ENCODE measurements around the gene BRME1.

BRME1 gene

DNA sequence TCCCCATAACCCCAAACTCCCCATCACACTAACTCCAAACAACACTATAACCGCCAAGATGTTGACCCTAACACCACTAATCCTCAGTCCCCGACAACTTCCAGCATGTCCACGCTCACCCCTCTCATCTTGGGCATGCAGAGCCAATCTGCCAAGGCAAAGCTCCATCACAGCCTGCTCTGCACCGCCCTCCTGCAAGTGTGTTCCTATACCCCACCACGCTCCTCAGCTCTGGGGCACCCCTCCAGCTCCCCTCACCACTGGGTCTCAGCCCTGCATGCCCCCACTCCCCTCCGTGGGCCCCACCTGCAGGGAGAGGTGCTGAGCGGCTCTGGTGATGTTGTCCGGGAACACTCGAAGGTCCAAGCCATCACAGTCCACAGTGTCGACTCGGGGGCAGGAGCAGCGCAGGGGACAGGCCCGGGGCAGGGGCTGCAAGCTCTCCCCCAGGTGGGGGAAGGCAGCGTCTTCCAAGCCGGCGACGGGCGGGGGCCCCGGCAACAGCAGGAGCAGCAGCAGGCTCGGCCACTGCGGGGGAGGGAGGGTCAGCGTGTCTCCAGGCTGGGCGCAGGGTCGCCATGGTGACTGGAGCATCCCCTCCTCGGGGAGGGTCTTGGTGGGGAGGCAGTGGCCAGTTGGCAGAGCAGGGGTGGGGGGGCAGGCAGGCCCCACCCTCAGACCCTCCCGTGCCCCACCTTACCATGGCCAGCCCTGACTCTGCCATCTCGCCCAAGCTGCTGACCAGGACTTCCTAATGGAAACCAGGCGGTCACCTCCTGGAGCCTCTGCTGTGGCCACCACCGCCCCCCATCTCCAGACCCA lies 31.8 kb upstream of the BRME1 start:
- no peaks in the 10 kb centered on the region for H3K27me3 ChIP-seq (replicated peaks; ENCODE audit: control insufficient read depth, insufficient read depth, low read length, poor library complexity, severe bottlenecking)
- H3K4me3 ChIP-seq (ENCODE audit: insufficient read depth, low read depth, low read length, poor library complexity, severe bottlenecking), result no peak overlapping the region
- DNase-seq, result no peak
- H3K27ac ChIP-seq (ENCODE audit: insufficient read depth, low read length, poor library complexity, severe bottlenecking), result no peak overlapping the region
- H3K4me1 ChIP-seq (ENCODE audit: control insufficient read depth, insufficient read depth, low read length, poor library complexity, severe bottlenecking), result no peaks in the 10 kb centered on the region
- H3K9me3 ChIP-seq (ENCODE audit: control insufficient read depth, low read length), result no peaks in the 10 kb centered on the region
- H3K36me3 ChIP-seq (ENCODE audit: control insufficient read depth, insufficient read depth, low read length), result no peaks in the 10 kb centered on the region

DNA sequence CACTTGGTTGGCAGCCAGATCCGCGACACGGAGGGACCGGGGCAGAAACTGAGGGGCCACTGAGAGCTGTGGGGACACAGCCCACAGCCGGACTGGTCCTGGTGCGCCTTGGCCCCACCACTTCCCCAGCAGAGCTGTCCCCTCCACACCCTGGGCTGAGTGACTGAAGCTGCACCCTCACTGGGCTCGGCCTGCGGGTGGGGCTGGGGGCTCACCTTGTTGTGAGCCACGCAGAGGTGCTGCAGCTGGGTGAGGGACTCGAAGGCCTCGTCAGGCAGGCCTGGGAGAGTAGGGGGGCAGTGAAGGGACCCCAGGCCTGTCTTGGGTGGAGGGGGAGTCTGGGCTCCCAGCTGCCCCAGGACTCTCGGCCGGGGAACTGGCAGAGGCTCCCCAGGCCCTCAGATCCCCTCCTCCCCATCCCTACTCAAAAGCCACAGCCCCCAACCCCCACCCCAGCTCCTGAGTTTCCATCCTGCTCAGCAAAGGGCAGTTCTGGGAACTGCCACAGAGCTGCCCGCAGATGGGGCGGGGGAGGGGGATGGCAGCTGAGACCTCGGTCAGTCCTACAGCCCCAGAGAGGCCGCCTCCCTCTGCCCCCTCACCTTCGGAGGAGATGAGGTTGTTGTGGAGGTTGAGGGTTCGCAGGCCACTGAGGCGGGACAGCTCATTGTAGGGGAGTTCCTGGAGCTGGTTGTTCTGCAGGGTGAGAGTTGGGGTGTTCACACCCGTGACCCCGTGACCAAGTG lies 30.0 kb upstream of the BRME1 start:
- Histone ChIP-seq H3K36me3 (ENCODE audit: control insufficient read depth, insufficient read depth, low read length) (no peaks in the 10 kb centered on the region), H3K4me1 (ENCODE audit: control insufficient read depth, insufficient read depth, low read length, poor library complexity, severe bottlenecking) (no peaks in the 10 kb centered on the region), H3K4me3 (ENCODE audit: insufficient read depth, low read depth, low read length, poor library complexity, severe bottlenecking) (no peak overlapping the region), H3K27ac (ENCODE audit: insufficient read depth, low read length, poor library complexity, severe bottlenecking) (no peak overlapping the region), H3K27me3 (replicated peaks; ENCODE audit: control insufficient read depth, insufficient read depth, low read length, poor library complexity, severe bottlenecking) (no peaks in the 10 kb centered on the region), H3K9me3 (ENCODE audit: control insufficient read depth, low read length) (no peaks in the 10 kb centered on the region)
- DNase-seq, result no peak

DNA sequence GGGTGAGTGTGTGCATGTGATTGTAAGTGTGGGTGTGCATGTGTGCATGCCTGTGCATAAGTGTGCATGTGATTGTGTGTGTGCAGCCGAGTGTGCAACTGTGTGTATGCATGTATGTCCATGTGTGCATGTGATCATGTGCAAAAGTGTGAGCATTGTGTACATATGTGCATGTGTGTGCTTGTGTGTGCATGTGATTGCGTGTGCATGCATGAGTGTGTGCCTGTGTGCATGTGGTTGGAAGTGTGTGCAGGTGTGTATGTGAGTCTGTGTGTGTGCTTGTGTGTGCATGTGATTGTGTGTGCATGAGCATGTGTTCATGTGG lies 28.8 kb upstream of the BRME1 start:
- Histone ChIP-seq H3K4me3 (ENCODE audit: insufficient read depth, low read depth, low read length, poor library complexity, severe bottlenecking) (no peak overlapping the region), H3K9me3 (ENCODE audit: control insufficient read depth, low read length) (no peaks in the 10 kb centered on the region), H3K4me1 (ENCODE audit: control insufficient read depth, insufficient read depth, low read length, poor library complexity, severe bottlenecking) (no peaks in the 10 kb centered on the region), H3K27ac (ENCODE audit: insufficient read depth, low read length, poor library complexity, severe bottlenecking) (no peak overlapping the region), H3K36me3 (ENCODE audit: control insufficient read depth, insufficient read depth, low read length) (no peaks in the 10 kb centered on the region), H3K27me3 (replicated peaks; ENCODE audit: control insufficient read depth, insufficient read depth, low read length, poor library complexity, severe bottlenecking) (no peaks in the 10 kb centered on the region)
- DNase-seq, result no peak

DNA sequence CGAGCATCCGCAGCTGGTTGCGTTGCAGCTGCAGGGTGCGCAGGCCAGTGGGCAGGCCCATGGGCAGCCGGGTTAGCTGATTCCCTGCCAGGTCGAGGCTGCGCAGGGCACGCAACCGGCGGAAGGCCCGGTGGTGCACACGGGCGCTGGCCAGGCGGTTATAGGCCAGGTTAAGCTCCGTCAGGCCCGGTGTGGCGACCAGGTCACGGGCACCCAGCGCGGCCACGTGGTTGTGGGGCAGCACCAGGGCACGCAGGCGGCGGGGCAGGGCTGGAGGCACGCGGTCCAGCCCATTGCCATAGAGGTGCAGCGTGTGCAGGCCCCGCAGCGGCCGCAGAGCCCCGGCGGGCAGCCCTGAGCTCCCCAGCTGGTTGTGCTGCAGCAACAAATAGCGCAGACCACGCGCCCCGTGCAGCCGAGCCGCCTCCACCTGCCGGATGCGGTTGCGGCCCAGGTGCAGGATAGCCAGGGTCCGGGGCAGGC lies 27.0 kb upstream of the BRME1 start:
- no peak overlapping the region for H3K4me3 ChIP-seq (ENCODE audit: insufficient read depth, low read depth, low read length, poor library complexity, severe bottlenecking)
- DNase-seq, result no peak

DNA sequence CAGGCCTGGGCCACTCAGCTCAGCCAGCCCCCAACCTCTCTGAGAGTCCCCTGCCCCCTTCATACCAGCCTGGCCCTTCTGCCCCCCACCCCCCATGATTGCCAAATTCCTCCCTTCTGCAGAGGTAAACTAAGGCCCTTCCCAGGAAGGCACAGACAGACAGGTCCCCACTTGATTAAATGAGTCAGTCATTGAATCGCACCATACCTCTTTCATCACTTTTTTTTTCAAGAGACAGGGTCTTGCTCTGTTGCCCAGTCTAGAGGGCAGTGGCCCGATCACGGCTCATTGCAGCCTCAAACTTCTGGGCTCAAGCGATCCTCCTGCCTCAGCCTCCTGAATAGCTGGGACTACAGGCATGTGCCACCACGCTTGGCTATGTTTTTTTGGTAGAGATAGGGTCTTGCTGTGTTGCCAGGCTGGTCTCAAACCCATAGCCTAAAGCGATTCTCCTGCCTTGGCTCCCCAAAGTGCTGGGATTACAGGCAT lies 26.3 kb upstream of the BRME1 start:
- H3K4me3 ChIP-seq (ENCODE audit: insufficient read depth, low read depth, low read length, poor library complexity, severe bottlenecking), result no peak overlapping the region
- no peak for DNase-seq
- H3K27me3 ChIP-seq (replicated peaks; ENCODE audit: control insufficient read depth, insufficient read depth, low read length, poor library complexity, severe bottlenecking), result no peaks in the 10 kb centered on the region
- H3K9me3 ChIP-seq (ENCODE audit: control insufficient read depth, low read length), result no peaks in the 10 kb centered on the region
- H3K27ac ChIP-seq (ENCODE audit: insufficient read depth, low read length, poor library complexity, severe bottlenecking), result no peak overlapping the region
- H3K36me3 ChIP-seq (ENCODE audit: control insufficient read depth, insufficient read depth, low read length), result peaks cover 6% of the 10 kb centered on the region
- no peaks in the 10 kb centered on the region for H3K4me1 ChIP-seq (ENCODE audit: control insufficient read depth, insufficient read depth, low read length, poor library complexity, severe bottlenecking)

More for the DNA sequence above, 27.0 kb upstream of the BRME1 start:
- Histone ChIP-seq H3K27me3 (replicated peaks; ENCODE audit: control insufficient read depth, insufficient read depth, low read length, poor library complexity, severe bottlenecking) (no peaks in the 10 kb centered on the region), H3K9me3 (ENCODE audit: control insufficient read depth, low read length) (no peaks in the 10 kb centered on the region), H3K27ac (ENCODE audit: insufficient read depth, low read length, poor library complexity, severe bottlenecking) (no peak overlapping the region), H3K36me3 (ENCODE audit: control insufficient read depth, insufficient read depth, low read length) (peaks cover 5% of the 10 kb centered on the region), H3K4me1 (ENCODE audit: control insufficient read depth, insufficient read depth, low read length, poor library complexity, severe bottlenecking) (no peaks in the 10 kb centered on the region)

DNA sequence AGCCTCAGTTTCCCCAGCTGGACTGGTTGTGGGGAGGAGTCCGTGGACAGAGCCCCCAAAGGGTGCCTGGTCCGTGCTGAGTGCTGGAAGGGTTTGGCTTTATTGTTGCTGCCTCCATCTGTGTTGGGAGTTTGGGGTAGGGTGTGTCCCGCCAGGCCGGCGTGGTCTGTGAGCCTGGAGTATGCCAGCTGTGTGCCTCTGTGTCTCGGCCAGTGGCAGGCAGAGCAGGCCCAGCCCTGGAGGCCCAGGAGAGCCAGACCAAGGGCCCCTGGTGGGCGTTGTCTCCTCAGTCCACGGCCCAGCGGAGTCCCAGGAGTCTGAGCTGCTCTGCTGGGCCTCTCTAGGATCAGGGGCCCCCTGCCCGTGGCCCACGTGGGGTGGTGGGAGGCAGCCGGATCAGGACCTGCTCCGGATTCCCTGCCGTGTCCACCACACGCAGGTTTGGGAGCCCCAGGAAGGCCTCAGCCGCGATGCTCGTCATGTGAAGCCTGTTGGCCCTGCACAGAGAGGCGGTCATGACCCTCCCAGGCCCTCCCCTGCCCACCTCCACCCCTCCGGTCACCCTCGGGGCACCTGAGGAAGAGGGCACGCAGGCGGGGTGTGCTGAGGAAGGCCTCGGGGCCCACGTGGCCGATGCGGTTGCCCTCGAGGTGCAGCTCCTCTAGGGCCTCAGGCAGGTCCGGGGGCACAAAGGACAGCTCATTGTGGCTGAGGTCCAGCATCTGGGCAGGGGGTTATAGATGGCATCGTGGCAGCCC lies 25.7 kb upstream of the BRME1 start:
- Histone ChIP-seq H3K36me3 (ENCODE audit: control insufficient read depth, insufficient read depth, low read length) (peaks cover 6% of the 10 kb centered on the region), H3K4me3 (ENCODE audit: insufficient read depth, low read depth, low read length, poor library complexity, severe bottlenecking) (no peak overlapping the region), H3K27ac (ENCODE audit: insufficient read depth, low read length, poor library complexity, severe bottlenecking) (no peak overlapping the region), H3K9me3 (ENCODE audit: control insufficient read depth, low read length) (no peaks in the 10 kb centered on the region), H3K4me1 (ENCODE audit: control insufficient read depth, insufficient read depth, low read length, poor library complexity, severe bottlenecking) (no peaks in the 10 kb centered on the region), H3K27me3 (replicated peaks; ENCODE audit: control insufficient read depth, insufficient read depth, low read length, poor library complexity, severe bottlenecking) (no peaks in the 10 kb centered on the region)
- DNase-seq, result no peak

DNA sequence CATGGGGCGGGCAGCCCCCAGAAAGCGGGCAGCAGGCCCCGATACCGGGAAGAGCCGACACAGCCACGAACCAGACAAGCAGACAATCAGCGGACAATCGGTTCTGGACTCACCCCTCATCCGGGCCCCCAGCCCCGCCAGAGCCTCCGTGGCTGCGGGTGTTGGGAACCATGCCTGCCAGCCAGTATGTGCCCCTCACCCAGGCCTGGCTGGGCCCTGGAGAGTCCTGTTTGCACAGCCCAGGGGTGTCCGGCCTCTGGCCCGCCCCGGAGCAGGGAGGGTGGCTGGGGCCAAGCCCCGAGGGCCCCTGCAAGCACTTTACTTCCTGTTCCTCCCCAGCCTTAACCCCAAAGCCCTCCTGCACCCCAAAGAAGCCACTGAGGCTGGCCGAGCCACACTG lies 24.5 kb upstream of the BRME1 start:
- Histone ChIP-seq H3K9me3 (ENCODE audit: control insufficient read depth, low read length) (no peaks in the 10 kb centered on the region), H3K36me3 (ENCODE audit: control insufficient read depth, insufficient read depth, low read length) (peaks cover 10% of the 10 kb centered on the region), H3K4me3 (ENCODE audit: insufficient read depth, low read depth, low read length, poor library complexity, severe bottlenecking) (no peak overlapping the region), H3K4me1 (ENCODE audit: control insufficient read depth, insufficient read depth, low read length, poor library complexity, severe bottlenecking) (no peaks in the 10 kb centered on the region), H3K27me3 (replicated peaks; ENCODE audit: control insufficient read depth, insufficient read depth, low read length, poor library complexity, severe bottlenecking) (no peaks in the 10 kb centered on the region), H3K27ac (ENCODE audit: insufficient read depth, low read length, poor library complexity, severe bottlenecking) (no peak overlapping the region)
- no peak for DNase-seq

DNA sequence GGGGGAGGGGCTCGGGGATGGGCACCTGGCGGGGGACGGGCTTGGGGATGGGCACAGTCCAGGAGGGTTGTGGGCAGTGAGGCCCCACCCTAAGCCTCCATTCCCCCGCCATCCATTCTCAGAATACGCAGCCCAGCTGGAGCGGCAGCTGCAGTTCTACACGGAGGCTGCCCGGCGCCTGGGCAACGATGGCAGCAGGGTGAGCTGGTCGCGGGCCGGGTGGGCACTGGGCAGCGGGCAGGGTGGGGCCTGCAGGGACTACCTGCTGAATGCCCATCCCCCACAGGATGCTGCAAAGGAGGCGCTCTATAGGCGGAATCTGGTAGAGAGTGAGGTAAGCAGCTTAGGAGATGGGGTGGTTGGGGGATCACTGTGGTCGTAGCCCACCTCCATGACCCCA lies 24.0 kb upstream of the BRME1 start:
- H3K27ac ChIP-seq (ENCODE audit: insufficient read depth, low read length, poor library complexity, severe bottlenecking), result no peak overlapping the region
- DNase-seq, result no peak
- no peak overlapping the region for H3K4me3 ChIP-seq (ENCODE audit: insufficient read depth, low read depth, low read length, poor library complexity, severe bottlenecking)
- peaks cover 10% of the 10 kb centered on the region for H3K36me3 ChIP-seq (ENCODE audit: control insufficient read depth, insufficient read depth, low read length)
- no peaks in the 10 kb centered on the region for H3K9me3 ChIP-seq (ENCODE audit: control insufficient read depth, low read length)
- H3K27me3 ChIP-seq (replicated peaks; ENCODE audit: control insufficient read depth, insufficient read depth, low read length, poor library complexity, severe bottlenecking), result no peaks in the 10 kb centered on the region
- H3K4me1 ChIP-seq (ENCODE audit: control insufficient read depth, insufficient read depth, low read length, poor library complexity, severe bottlenecking), result no peaks in the 10 kb centered on the region

DNA sequence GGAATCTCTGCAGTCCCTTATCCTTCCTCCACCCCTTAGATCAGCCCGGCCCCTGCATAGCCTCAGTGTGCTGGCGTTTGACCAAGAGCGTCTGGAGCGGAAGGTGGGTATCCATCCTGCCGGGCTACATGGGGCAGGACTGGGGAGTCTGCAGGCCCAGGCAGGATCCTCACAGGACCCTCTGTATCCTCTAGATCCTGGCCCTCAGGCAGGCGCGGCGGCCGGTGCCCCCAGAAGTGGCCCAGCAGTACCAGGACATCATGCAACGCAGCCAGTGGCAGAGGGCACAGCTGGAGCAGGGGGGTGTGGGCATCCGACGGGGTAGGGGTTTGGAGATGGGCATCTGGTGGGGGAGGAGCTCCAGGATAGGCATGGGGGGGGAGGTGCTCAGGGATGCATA lies 23.4 kb upstream of the BRME1 start:
- H3K27ac ChIP-seq (ENCODE audit: insufficient read depth, low read length, poor library complexity, severe bottlenecking), result no peak overlapping the region
- H3K9me3 ChIP-seq (ENCODE audit: control insufficient read depth, low read length), result no peaks in the 10 kb centered on the region
- H3K27me3 ChIP-seq (replicated peaks; ENCODE audit: control insufficient read depth, insufficient read depth, low read length, poor library complexity, severe bottlenecking), result no peaks in the 10 kb centered on the region
- peaks cover 10% of the 10 kb centered on the region for H3K36me3 ChIP-seq (ENCODE audit: control insufficient read depth, insufficient read depth, low read length)
- DNase-seq, result no peak
- no peak overlapping the region for H3K4me3 ChIP-seq (ENCODE audit: insufficient read depth, low read depth, low read length, poor library complexity, severe bottlenecking)
- no peaks in the 10 kb centered on the region for H3K4me1 ChIP-seq (ENCODE audit: control insufficient read depth, insufficient read depth, low read length, poor library complexity, severe bottlenecking)
